OCI-LY1 (cell line): ENCODE results near the gene RAET1L.

Source experiments
- H2AFZ ChIP-seq: fragments of 200-600 bp; sonication (generic), shearing (Covaris generic); 2 replicates; pipeline ENCODE4 v1.6.0; 2014; ENCODE audit warnings: antibody characterized with exemption, mild to moderate bottlenecking, low read length
- H3F3A ChIP-seq: fragments of 200-600 bp; sonication (generic), shearing (Covaris generic); 2 replicates; pipeline ENCODE4 v1.6.0; 2014; ENCODE audit warnings: mild to moderate bottlenecking, antibody characterized with exemption, low read length, moderate library complexity; ENCODE audit not compliant: insufficient read depth
- H3K27ac ChIP-seq: fragments of 200-600 bp; sonication (generic); 2 replicates; pipeline ENCODE4 v1.5.1; 2014; ENCODE audit warnings: low read length, mixed run types, mild to moderate bottlenecking, low read depth; ENCODE audit not compliant: poor library complexity, severe bottlenecking
- H3K27me3 ChIP-seq: fragments of 200-600 bp; sonication (generic); 2 replicates; pipeline ENCODE4 v1.6.0; 2014; ENCODE audit warnings: antibody characterized with exemption, mild to moderate bottlenecking, low read length, moderate library complexity; ENCODE audit not compliant: insufficient read depth
- H3K36me3 ChIP-seq: fragments of 200-600 bp; sonication (generic); 2 replicates; pipeline ENCODE4 v1.6.1; 2014; ENCODE audit warnings: mild to moderate bottlenecking, antibody characterized with exemption, low read length, moderate library complexity, mixed read lengths; ENCODE audit not compliant: insufficient read depth
- H3K4me1 ChIP-seq: fragments of 200-600 bp; sonication (generic); 2 replicates; pipeline ENCODE4 v1.5.1; 2014; ENCODE audit warnings: mild to moderate bottlenecking, low read length, moderate library complexity; ENCODE audit not compliant: insufficient read depth, severe bottlenecking
- H3K4me2 ChIP-seq: fragments of 200-600 bp; sonication (generic), shearing (Covaris generic); 2 replicates; pipeline ENCODE4 v1.6.1; 2014; ENCODE audit warnings: low read length
- H3K4me3 ChIP-seq: fragments of 200-600 bp; sonication (generic); 2 replicates; pipeline ENCODE4 v1.5.1; 2014; ENCODE audit warnings: low read length, low read depth, mild to moderate bottlenecking, mixed read lengths; ENCODE audit not compliant: poor library complexity, severe bottlenecking
- H3K79me2 ChIP-seq: fragments of 200-600 bp; shearing (Covaris generic); 2 replicates; pipeline ENCODE4 v1.6.1; 2016; ENCODE audit warnings: mixed run types, low read length, mixed read lengths; ENCODE audit not compliant: insufficient read depth
- H3K9ac ChIP-seq: fragments of 200-600 bp; sonication (generic), shearing (Covaris generic); 2 replicates; pipeline ENCODE4 v1.6.1; 2014; ENCODE audit warnings: mild to moderate bottlenecking, low read length, mixed read lengths
- H3K9me2 ChIP-seq: fragments of 200-600 bp; sonication (generic), shearing (Covaris generic); 2 replicates; pipeline ENCODE4 v1.6.1; 2014; ENCODE audit warnings: low read depth, mild to moderate bottlenecking, low read length, mixed read lengths
- H3K9me3 ChIP-seq: fragments of 200-600 bp; shearing (Covaris generic); 2 replicates; pipeline ENCODE4 v1.6.1; 2014; ENCODE audit warnings: low read length, mixed read lengths
- H4K20me1 ChIP-seq: fragments of 200-600 bp; sonication (generic), shearing (Covaris generic); 2 replicates; pipeline ENCODE4 v1.6.0; 2016; ENCODE audit warnings: mild to moderate bottlenecking, low read length; ENCODE audit not compliant: insufficient read depth
- EZH2 ChIP-seq: fragments of 200-600 bp; sonication (generic), shearing (Covaris generic); IDR thresholded peaks from 2 replicates; pipeline ENCODE4 v1.8.0; 2017; ENCODE audit warnings: borderline replicate concordance, mixed run types, mild to moderate bottlenecking, antibody characterized with exemption, low read length, moderate library complexity, mixed read lengths
- TF ChIP-seq, protein P1 (sequence below): fragments of 200-600 bp; sonication (generic), shearing (Covaris generic); IDR thresholded peaks from 2 replicates; pipeline ENCODE4 v1.5.1; 2017; ENCODE audit warnings: mild to moderate bottlenecking, antibody characterized with exemption, low read length, moderate library complexity, mixed read lengths

The RAET1L gene

DNA sequence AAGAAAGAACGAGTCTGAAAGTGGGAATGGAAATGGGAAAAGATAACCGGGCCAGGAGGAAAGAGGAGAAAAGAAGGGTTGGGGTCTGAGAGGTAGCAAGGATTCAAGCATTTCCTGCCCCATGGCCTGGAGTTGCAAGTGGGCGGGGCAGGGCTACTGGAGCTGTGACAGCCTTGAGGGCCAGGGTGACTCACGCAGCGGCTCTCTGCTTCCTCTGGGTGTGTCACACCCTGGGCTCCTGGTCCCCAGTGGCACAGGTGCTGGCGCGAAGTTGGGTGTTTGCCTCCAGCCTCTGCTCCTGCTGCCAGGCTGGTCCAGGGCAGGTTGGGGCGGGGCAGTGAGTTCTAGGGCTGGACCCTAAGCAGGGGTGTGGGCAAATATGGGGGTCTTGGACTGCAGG is 46.9 kb upstream of the RAET1L start:
- no peak overlapping the region for H3K4me3 ChIP-seq
- H3K27me3 ChIP-seq: no peaks in the 10 kb centered on the region
- H3K9ac ChIP-seq: no peak overlapping the region
- peaks cover 6% of the 10 kb centered on the region for H3K4me1 ChIP-seq
- no peak overlapping the region for H3K4me2 ChIP-seq
- H3K9me2 ChIP-seq: no peaks in the 10 kb centered on the region
- no peaks in the 10 kb centered on the region for H3K9me3 ChIP-seq
- H3K27ac ChIP-seq: no peak overlapping the region
- no peaks in the 10 kb centered on the region for H3F3A ChIP-seq
- H2AFZ ChIP-seq: no peak overlapping the region
- H4K20me1 ChIP-seq: no peaks in the 10 kb centered on the region
- TF ChIP-seq EZH2: no peak
- TF ChIP-seq, protein P1, sequence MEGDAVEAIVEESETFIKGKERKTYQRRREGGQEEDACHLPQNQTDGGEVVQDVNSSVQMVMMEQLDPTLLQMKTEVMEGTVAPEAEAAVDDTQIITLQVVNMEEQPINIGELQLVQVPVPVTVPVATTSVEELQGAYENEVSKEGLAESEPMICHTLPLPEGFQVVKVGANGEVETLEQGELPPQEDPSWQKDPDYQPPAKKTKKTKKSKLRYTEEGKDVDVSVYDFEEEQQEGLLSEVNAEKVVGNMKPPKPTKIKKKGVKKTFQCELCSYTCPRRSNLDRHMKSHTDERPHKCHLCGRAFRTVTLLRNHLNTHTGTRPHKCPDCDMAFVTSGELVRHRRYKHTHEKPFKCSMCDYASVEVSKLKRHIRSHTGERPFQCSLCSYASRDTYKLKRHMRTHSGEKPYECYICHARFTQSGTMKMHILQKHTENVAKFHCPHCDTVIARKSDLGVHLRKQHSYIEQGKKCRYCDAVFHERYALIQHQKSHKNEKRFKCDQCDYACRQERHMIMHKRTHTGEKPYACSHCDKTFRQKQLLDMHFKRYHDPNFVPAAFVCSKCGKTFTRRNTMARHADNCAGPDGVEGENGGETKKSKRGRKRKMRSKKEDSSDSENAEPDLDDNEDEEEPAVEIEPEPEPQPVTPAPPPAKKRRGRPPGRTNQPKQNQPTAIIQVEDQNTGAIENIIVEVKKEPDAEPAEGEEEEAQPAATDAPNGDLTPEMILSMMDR: no peak
- no peaks in the 10 kb centered on the region for H3K36me3 ChIP-seq
- no peaks in the 10 kb centered on the region for H3K79me2 ChIP-seq

DNA sequence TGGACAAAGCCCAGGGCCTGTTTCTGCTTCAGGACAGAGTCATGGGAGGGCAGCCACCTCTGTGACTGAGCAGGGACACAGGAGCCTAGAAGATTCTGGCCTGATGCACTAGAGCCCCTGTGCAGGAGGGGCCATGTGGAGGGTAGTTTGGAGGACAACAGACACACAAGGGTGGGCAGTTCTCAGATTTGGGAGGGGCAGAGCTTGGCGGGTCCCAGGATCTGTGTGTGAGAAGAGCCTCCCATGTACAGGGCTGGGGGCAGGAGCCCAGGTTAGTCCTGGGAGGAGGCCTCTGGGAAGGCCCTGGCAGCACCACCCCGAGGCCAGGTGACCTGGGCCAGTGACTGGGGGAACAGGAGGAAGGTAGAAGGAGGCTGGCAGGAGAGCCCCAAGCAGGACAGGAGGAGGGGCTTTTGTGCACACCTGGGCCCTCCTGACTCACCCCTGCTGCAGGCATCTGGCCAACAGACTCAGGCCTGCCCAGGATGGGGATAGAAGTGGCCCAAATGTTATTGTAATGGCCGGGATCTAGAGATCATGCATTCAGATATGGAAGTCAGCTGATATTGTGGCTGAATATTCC is 45.0 kb upstream of the RAET1L start:
- no peaks in the 10 kb centered on the region for H3K79me2 ChIP-seq
- H3F3A ChIP-seq: no peaks in the 10 kb centered on the region
- no peak overlapping the region for H3K4me2 ChIP-seq
- no peaks in the 10 kb centered on the region for H3K27me3 ChIP-seq
- H3K9me2 ChIP-seq: no peaks in the 10 kb centered on the region
- H2AFZ ChIP-seq: no peak overlapping the region
- H3K27ac ChIP-seq: no peak overlapping the region
- TF ChIP-seq, protein P1: no peak
- no peak for TF ChIP-seq EZH2
- no peaks in the 10 kb centered on the region for H4K20me1 ChIP-seq
- H3K4me3 ChIP-seq: no peak overlapping the region
- no peak overlapping the region for H3K9ac ChIP-seq
- peaks cover 6% of the 10 kb centered on the region for H3K4me1 ChIP-seq
- H3K9me3 ChIP-seq: no peaks in the 10 kb centered on the region
- no peaks in the 10 kb centered on the region for H3K36me3 ChIP-seq

DNA sequence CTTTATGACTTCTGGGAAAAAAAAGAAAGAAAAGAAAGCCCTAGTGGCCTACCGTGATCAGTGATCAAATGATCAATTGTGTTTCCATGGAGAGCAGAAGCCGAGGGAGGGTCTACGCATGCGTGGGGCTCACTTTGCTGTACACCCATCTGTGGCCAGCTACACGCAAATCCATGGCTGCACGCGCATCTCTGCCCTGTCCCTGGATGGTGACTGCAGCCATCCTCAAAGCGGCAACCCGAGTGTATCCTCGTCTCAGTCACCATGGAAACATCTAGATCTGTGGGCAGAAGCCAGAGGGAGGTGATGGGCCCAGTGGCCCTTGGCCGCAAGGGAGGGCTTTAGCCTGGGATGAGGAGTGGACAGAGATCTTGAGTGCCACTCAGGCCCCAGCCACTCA is 44.4 kb upstream of the RAET1L start:
- TF ChIP-seq, protein P1: no peak
- no peak for TF ChIP-seq EZH2
- Histone ChIP-seq H3K4me3 (no peak overlapping the region), H3K9me2 (no peaks in the 10 kb centered on the region), H2AFZ (no peak overlapping the region), H3K9ac (no peak overlapping the region), H3K27ac (no peak overlapping the region), H4K20me1 (no peaks in the 10 kb centered on the region), H3K4me2 (no peak overlapping the region), H3K36me3 (no peaks in the 10 kb centered on the region; the same call in 1 of the 2 replicates), H3K79me2 (no peaks in the 10 kb centered on the region), H3K4me1 (peaks cover 6% of the 10 kb centered on the region), H3F3A (no peaks in the 10 kb centered on the region), H3K27me3 (no peaks in the 10 kb centered on the region), H3K9me3 (no peaks in the 10 kb centered on the region)
